Gastroesophageal sphincter (tissue), 4 donors: ENCODE data around the gene PXT1. TPM values are rescaled to one million over a fixed set of nuclear protein-coding genes. Genes with fewer than 3 reads are reported as not detected.
"Not testable (repeated sequence)": the region's sequence is repeated elsewhere in the genome, so short reads cannot be mapped to it uniquely, and the experiment has no call there.

Experiments used
- ATAC-seq: fragments of 150-250 bp; one replicate; pipeline ENCODE4 v1.9.1; 2016; ENCODE audit warnings: mild to moderate bottlenecking, moderate library complexity
- H3K27ac ChIP-seq, 4 donors: fragments of 200-600 bp; sonication (generic) in 3 of 4; 1 replicate in 3 of 4; 2 replicates in 1 of 4; pipeline ENCODE4 v1.5.1; 2016 to 2019
- H3K27me3 ChIP-seq: fragments of 200-600 bp; sonication (generic); one replicate; pipeline ENCODE4 v1.5.1; 2019
- H3K36me3 ChIP-seq, 2 donors: fragments of 200-600 bp; sonication (generic); one replicate each; pipeline ENCODE4 v1.5.1; 2019; ENCODE audit warnings: control low read depth in 1 of 2
- H3K4me1 ChIP-seq, 3 donors: fragments of 200-600 bp; sonication (generic); 1 replicate in 2 of 3; 2 replicates in 1 of 3; pipeline ENCODE4 v1.5.1; 2016 to 2019; ENCODE audit warnings: control low read depth in 2 of 3
- H3K4me3 ChIP-seq, 2 donors: fragments of 200-600 bp; sonication (generic); one replicate each; pipeline ENCODE4 v1.5.1; 2019; ENCODE audit warnings: mild to moderate bottlenecking in 1 of 2, moderate library complexity in 1 of 2
- H3K9me3 ChIP-seq, 3 donors: fragments of 200-600 bp; sonication (generic); one replicate each; pipeline ENCODE4 v1.5.1; 2017 to 2019; ENCODE audit warnings: control low read depth in 2 of 3
- CTCF ChIP-seq, 4 experiments: fragments of 200-600 bp in 2 of 4; fragments of 450-650 bp in 2 of 4; sonication (generic) in 1 of 4; IDR thresholded peaks; one replicate each; pipeline ENCODE4 v1.5.1; 2017 to 2019; ENCODE audit warnings: antibody characterized with exemption in 4 of 4, mild to moderate bottlenecking in 2 of 4, moderate library complexity in 2 of 4
- EP300 ChIP-seq: sonication (generic); formaldehyde crosslinking; IDR thresholded peaks from one replicate; pipeline ENCODE4 v1.6.1; 2017; ENCODE audit warnings: antibody characterized with exemption, mild to moderate bottlenecking
- POLR2A ChIP-seq, 2 donors: fragments of 450-650 bp; IDR thresholded peaks; one replicate each; pipeline ENCODE4 v1.6.1; 2017; ENCODE audit warnings: antibody characterized with exemption in 2 of 2, mild to moderate bottlenecking in 2 of 2, moderate library complexity in 1 of 2
- POLR2AphosphoS5 ChIP-seq: sonication (generic); formaldehyde crosslinking; IDR thresholded peaks from one replicate; pipeline ENCODE4 v1.6.1; 2017; ENCODE audit warnings: antibody characterized with exemption
- WGBS, 2 donors: methylation state at CpG; one replicate each; pipeline ENCODE4 v1.1.5; 2018; ENCODE audit warnings: low coverage in 1 of 2; 5-methylcytosine and 5-hydroxymethylcytosine counted together
- total RNA-seq, 4 donors: library from RNA; depleted of rRNA; stranded (reverse); fragments of >200 nt; gene quantifications; one replicate each; pipeline ENCODE4 v1.1.0, GENCODE V29; 2016

PXT1 gene
- total RNA-seq, 4 donors from 2014 or later, result 2.0 TPM; not detected in 3

GRCh38 chr6:36463676-36464075, 21.0 kb upstream of the PXT1 start:
- H3K27me3 ChIP-seq, result no peaks in the 10 kb centered on the region
- WGBS, 2 donors, result 29 to 42% methylated on average over 1 of the region's 1 CpG
- ATAC-seq, result no peak
- TF ChIP-seq EP300 (no peak), POLR2A (IDR thresholded peaks at IDR 0.05) (no peak), CTCF (IDR thresholded peaks at IDR 0.05) (no peak), POLR2AphosphoS5 (no peak)
- no peaks in the 10 kb centered on the region for H3K36me3 ChIP-seq
- H3K4me3 ChIP-seq, result no peak overlapping the region
- H3K27ac ChIP-seq, result no peak overlapping the region
- H3K4me1 ChIP-seq, result peaks cover 0 to 18% (median 0%) of the 10 kb centered on the region in 3 donors
- H3K9me3 ChIP-seq, result no peaks in the 10 kb centered on the region

- Histone ChIP-seq H3K36me3 (no peaks in the 10 kb centered on the region), H3K27me3 (no peaks in the 10 kb centered on the region), H3K27ac (no peak overlapping the region), H3K4me1 (peaks cover 0 to 29% (median 0%) of the 10 kb centered on the region in 3 donors), H3K9me3 (no peaks in the 10 kb centered on the region), H3K4me3 (no peak overlapping the region)
- ATAC-seq, result no peak
- no peak for TF ChIP-seq EP300
- no peak for TF ChIP-seq POLR2A (IDR thresholded peaks at IDR 0.05)
- no peak for TF ChIP-seq CTCF (IDR thresholded peaks at IDR 0.05)
- TF ChIP-seq POLR2AphosphoS5, result no peak
- 56 to 75% methylated on average over 3 of the region's 3 CpGs for WGBS, 2 donors
Observed at GRCh38 chr6:36461646-36462045, 19.0 kb upstream of the PXT1 start.

- ATAC-seq, result no peak
- Histone ChIP-seq H3K36me3 (no peaks in the 10 kb centered on the region), H3K4me1 (peaks cover 0 to 29% (median 0%) of the 10 kb centered on the region in 3 donors), H3K9me3 (no peaks in the 10 kb centered on the region), H3K27me3 (no peaks in the 10 kb centered on the region), H3K27ac (no peak overlapping the region), H3K4me3 (no peak overlapping the region)
- TF ChIP-seq EP300 (no peak), POLR2A (IDR thresholded peaks at IDR 0.05) (no peak), POLR2AphosphoS5 (no peak), CTCF (IDR thresholded peaks at IDR 0.05) (no peak)
Observed at GRCh38 chr6:36460916-36461315, 18.3 kb upstream of the PXT1 start.

GRCh38 chr6:36459501-36459900, 16.8 kb upstream of the PXT1 start:
- TF ChIP-seq POLR2AphosphoS5 (no peak), EP300 (no peak), POLR2A (IDR thresholded peaks at IDR 0.05) (no peak), CTCF (IDR thresholded peaks at IDR 0.05) (no peak)
- Histone ChIP-seq H3K27ac (no peak overlapping the region), H3K4me1 (peaks cover 0 to 34% (median 0%) of the 10 kb centered on the region in 3 donors), H3K4me3 (no peak overlapping the region), H3K36me3 (peaks cover 0 to 2% of the 10 kb centered on the region in 2 donors), H3K27me3 (no peaks in the 10 kb centered on the region), H3K9me3 (no peaks in the 10 kb centered on the region)
- no peak for ATAC-seq

GRCh38 chr6:36455486-36456027, 12.9 kb upstream of the PXT1 start:
- TF ChIP-seq POLR2A (IDR thresholded peaks at IDR 0.05), result no peak
- TF ChIP-seq POLR2AphosphoS5, result no peak
- no peak for TF ChIP-seq CTCF (IDR thresholded peaks at IDR 0.05)
- TF ChIP-seq EP300, result no peak
- Histone ChIP-seq H3K4me1 (peaks cover 0 to 32% (median 0%) of the 10 kb centered on the region in 3 donors), H3K27me3 (no peaks in the 10 kb centered on the region), H3K4me3 (no peak overlapping the region), H3K27ac (no peak overlapping the region), H3K9me3 (no peaks in the 10 kb centered on the region), H3K36me3 (peaks cover 0 to 20% of the 10 kb centered on the region in 2 donors)
- WGBS, 2 donors, result 84 to 88% methylated on average over 2 to 3 of the region's 3 CpGs
- no peak for ATAC-seq

GRCh38 chr6:36452897-36453296, 10.2 kb upstream of the PXT1 start:
- H3K27ac ChIP-seq, ATAC-seq, H3K9me3 ChIP-seq, H3K4me3 ChIP-seq, H3K27me3 ChIP-seq: not testable (repeated sequence)
- Histone ChIP-seq H3K36me3 (peaks cover 0 to 29% of the 10 kb centered on the region in 2 donors), H3K4me1 (peaks cover 0 to 13% (median 0%) of the 10 kb centered on the region in 3 donors)
- WGBS, 2 donors, result 95% methylated on average over 4 of the region's 8 CpGs

- not testable (repeated sequence) for H3K27ac ChIP-seq, H3K27me3 ChIP-seq, H3K9me3 ChIP-seq, ATAC-seq, H3K4me3 ChIP-seq
- peaks cover 0 to 25% of the 10 kb centered on the region in 2 donors for H3K36me3 ChIP-seq
- H3K4me1 ChIP-seq, result peaks cover 8 to 26% (median 9%) of the 10 kb centered on the region in 3 donors
- WGBS, 2 donors, result 91 to 95% methylated on average over 5 to 6 of the region's 10 CpGs
Observed at GRCh38 chr6:36449173-36449572, 6.5 kb upstream of the PXT1 start.
